Gastroesophageal sphincter (tissue), 4 donors: Measurements from ENCODE around the gene NBEA. TPM values are rescaled to one million over a fixed set of nuclear protein-coding genes. Genes with fewer than 3 reads are reported as not detected.

Experiments
- ATAC-seq: fragments of 150-250 bp; one replicate; pipeline ENCODE4 v1.9.1; 2016; ENCODE audit warnings: mild to moderate bottlenecking, moderate library complexity
- H3K27ac ChIP-seq, 4 donors: fragments of 200-600 bp; sonication (generic) in 3 of 4; 1 replicate in 3 of 4; 2 replicates in 1 of 4; pipeline ENCODE4 v1.5.1; 2016 to 2019
- H3K27me3 ChIP-seq: fragments of 200-600 bp; sonication (generic); one replicate; pipeline ENCODE4 v1.5.1; 2019
- H3K36me3 ChIP-seq, 2 donors: fragments of 200-600 bp; sonication (generic); one replicate each; pipeline ENCODE4 v1.5.1; 2019; ENCODE audit warnings: control low read depth in 1 of 2
- H3K4me1 ChIP-seq, 3 donors: fragments of 200-600 bp; sonication (generic); 1 replicate in 2 of 3; 2 replicates in 1 of 3; pipeline ENCODE4 v1.5.1; 2016 to 2019; ENCODE audit warnings: control low read depth in 2 of 3
- H3K4me3 ChIP-seq, 2 donors: fragments of 200-600 bp; sonication (generic); one replicate each; pipeline ENCODE4 v1.5.1; 2019; ENCODE audit warnings: mild to moderate bottlenecking in 1 of 2, moderate library complexity in 1 of 2
- H3K9me3 ChIP-seq, 3 donors: fragments of 200-600 bp; sonication (generic); one replicate each; pipeline ENCODE4 v1.5.1; 2017 to 2019; ENCODE audit warnings: control low read depth in 2 of 3
- CTCF ChIP-seq, 4 experiments: fragments of 200-600 bp in 2 of 4; fragments of 450-650 bp in 2 of 4; sonication (generic) in 1 of 4; IDR thresholded peaks; one replicate each; pipeline ENCODE4 v1.5.1; 2017 to 2019; ENCODE audit warnings: antibody characterized with exemption in 4 of 4, mild to moderate bottlenecking in 2 of 4, moderate library complexity in 2 of 4
- EP300 ChIP-seq: sonication (generic); formaldehyde crosslinking; IDR thresholded peaks from one replicate; pipeline ENCODE4 v1.6.1; 2017; ENCODE audit warnings: antibody characterized with exemption, mild to moderate bottlenecking
- POLR2A ChIP-seq, 2 donors: fragments of 450-650 bp; IDR thresholded peaks; one replicate each; pipeline ENCODE4 v1.6.1; 2017; ENCODE audit warnings: antibody characterized with exemption in 2 of 2, mild to moderate bottlenecking in 2 of 2, moderate library complexity in 1 of 2
- POLR2AphosphoS5 ChIP-seq: sonication (generic); formaldehyde crosslinking; IDR thresholded peaks from one replicate; pipeline ENCODE4 v1.6.1; 2017; ENCODE audit warnings: antibody characterized with exemption
- WGBS, 2 donors: methylation state at CpG; one replicate each; pipeline ENCODE4 v1.1.5; 2018; ENCODE audit warnings: low coverage in 1 of 2; 5-methylcytosine and 5-hydroxymethylcytosine counted together
- total RNA-seq, 4 donors: library from RNA; depleted of rRNA; stranded (reverse); fragments of >200 nt; gene quantifications; one replicate each; pipeline ENCODE4 v1.1.0, GENCODE V29; 2016

Gene NBEA
- total RNA-seq, 4 donors from 2014 or later, result 24.8 to 52.1 (median 35.4) TPM

DNA sequence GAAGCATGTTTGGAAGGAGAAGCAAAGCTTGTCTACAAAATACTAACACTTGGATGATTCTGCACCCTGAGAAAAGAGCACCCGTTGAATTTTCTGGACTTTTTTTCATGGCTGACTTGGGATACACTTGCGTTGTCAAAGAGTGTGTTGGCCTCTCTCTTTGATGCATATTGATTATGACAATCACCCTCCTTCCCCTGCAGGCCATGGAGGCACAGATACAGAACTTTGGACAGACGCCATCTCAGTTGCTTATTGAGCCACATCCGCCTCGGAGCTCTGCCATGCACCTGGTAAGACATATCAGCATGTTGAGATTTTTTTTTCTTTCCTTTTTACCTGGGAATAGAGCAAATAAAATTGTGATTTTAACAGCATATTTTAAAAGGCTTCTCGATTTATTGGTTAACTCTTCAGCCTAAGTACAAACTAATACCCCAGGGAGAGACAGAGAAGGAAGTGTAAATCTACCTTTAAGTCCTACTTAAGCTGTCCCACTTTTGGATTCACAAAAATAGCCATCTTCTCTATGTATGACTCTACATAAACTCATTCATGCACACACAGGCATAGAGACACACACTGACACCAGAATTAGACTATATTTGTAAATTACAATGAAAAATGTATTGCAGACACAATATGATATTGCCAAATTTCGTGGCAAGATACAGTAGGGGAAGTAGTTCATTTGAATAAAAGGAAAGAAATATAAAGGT, 704.1 kb downstream of the NBEA start:
- 91 to 95% methylated on average over 5 to 7 of the region's 7 CpGs for WGBS, 2 donors
- ATAC-seq, result no peak
- Histone ChIP-seq H3K4me3 (no peak overlapping the region), H3K27ac (no peak overlapping the region), H3K4me1 (peaks cover 0 to 15% (median 0%) of the 10 kb centered on the region in 3 donors), H3K27me3 (no peaks in the 10 kb centered on the region), H3K9me3 (no peaks in the 10 kb centered on the region), H3K36me3 (peaks cover 0 to 18% of the 10 kb centered on the region in 2 donors)
- TF ChIP-seq EP300 (no peak), POLR2AphosphoS5 (no peak), CTCF (IDR thresholded peaks at IDR 0.05) (no peak), POLR2A (IDR thresholded peaks at IDR 0.05) (no peak)

DNA sequence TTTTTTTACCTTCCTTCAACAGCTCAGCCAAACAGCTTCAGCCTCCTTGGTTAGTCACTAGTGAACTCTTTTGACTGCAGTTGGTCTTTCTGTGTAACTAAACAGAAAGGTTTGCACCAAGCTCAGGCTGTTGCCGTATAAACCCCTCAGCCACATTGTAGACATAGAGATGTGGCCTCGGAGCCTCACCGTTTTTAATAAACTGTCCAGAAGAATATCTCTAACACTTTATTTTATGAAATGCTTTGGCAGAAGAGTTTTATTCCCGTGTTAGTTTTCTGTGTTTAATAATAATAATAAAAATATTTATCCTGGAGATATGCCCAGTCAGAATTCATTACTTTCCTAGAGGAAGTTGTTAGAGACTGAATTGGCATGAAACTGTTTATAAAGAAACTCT, 706.1 kb downstream of the NBEA start:
- Histone ChIP-seq H3K27me3 (no peaks in the 10 kb centered on the region), H3K4me3 (no peak overlapping the region), H3K9me3 (no peaks in the 10 kb centered on the region), H3K4me1 (peaks cover 0 to 15% (median 0%) of the 10 kb centered on the region in 3 donors), H3K36me3 (peaks cover 0 to 23% of the 10 kb centered on the region in 2 donors), H3K27ac (no peak overlapping the region)
- no peak for TF ChIP-seq POLR2A (IDR thresholded peaks at IDR 0.05)
- no peak for TF ChIP-seq EP300
- TF ChIP-seq POLR2AphosphoS5, result no peak
- TF ChIP-seq CTCF (IDR thresholded peaks at IDR 0.05), result no peak
- no peak for ATAC-seq
- 11% methylated on average over 4 of the region's 4 CpGs for WGBS, 2 donors

DNA sequence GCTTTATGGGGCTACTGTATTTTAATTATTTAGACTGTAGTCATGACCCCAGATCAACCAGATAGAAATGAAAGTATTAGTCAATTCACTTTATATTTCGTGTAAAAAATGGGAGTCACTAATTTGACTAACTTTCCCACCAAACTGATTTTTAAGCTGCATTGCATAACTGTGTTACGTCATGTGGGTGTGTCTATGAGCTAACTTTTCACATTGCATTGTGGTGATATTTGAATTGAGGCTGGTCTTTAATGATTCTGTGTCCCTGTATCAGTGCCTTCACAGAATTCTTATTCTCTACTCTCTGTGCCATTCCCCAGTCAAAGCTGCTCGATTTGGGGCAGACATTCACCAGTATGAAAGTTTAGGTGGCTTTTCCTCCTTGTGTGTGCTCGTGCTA, 707.1 kb downstream of the NBEA start:
- Histone ChIP-seq H3K4me3 (no peak overlapping the region), H3K36me3 (peaks cover 0 to 23% of the 10 kb centered on the region in 2 donors), H3K9me3 (no peaks in the 10 kb centered on the region), H3K27me3 (no peaks in the 10 kb centered on the region), H3K27ac (no peak overlapping the region), H3K4me1 (peaks cover 0 to 15% (median 0%) of the 10 kb centered on the region in 3 donors)
- ATAC-seq, result no peak
- no peak for TF ChIP-seq POLR2AphosphoS5
- no peak for TF ChIP-seq CTCF (IDR thresholded peaks at IDR 0.05)
- TF ChIP-seq EP300, result no peak
- no peak for TF ChIP-seq POLR2A (IDR thresholded peaks at IDR 0.05)
- 68 to 83% methylated on average over 4 of the region's 4 CpGs for WGBS, 2 donors

DNA sequence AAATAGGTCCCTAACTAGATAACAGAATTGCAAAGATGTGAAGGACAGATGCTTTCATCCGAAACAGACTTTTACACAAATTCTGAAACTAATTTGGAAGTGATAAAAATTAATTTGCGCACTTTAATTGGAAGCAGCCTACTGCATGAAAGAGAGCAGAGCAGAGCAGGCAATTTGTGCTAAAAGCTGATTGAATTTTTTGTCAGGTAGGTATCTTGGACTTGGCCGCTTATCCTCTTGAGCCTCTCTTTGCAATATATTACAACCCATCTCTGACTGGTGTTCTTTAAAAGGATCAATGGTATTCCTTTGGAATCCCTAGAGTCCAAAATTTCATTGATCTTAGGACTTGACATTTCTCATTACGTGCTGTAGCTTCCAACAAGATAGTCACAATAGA, 717.7 kb downstream of the NBEA start:
- Histone ChIP-seq H3K27ac (no peak overlapping the region), H3K9me3 (no peaks in the 10 kb centered on the region), H3K4me1 (no peaks in the 10 kb centered on the region), H3K4me3 (no peak overlapping the region), H3K36me3 (peaks cover 0 to 20% of the 10 kb centered on the region in 2 donors), H3K27me3 (no peaks in the 10 kb centered on the region)
- ATAC-seq, result no peak
- 93 to 98% methylated on average over 4 of the region's 4 CpGs for WGBS, 2 donors
- TF ChIP-seq POLR2A (IDR thresholded peaks at IDR 0.05), result no peak
- TF ChIP-seq EP300, result no peak
- TF ChIP-seq POLR2AphosphoS5, result no peak

- no peaks in the 10 kb centered on the region for H3K27me3 ChIP-seq
- H3K4me1 ChIP-seq, result no peaks in the 10 kb centered on the region
- ATAC-seq, result no peak
- no peak for TF ChIP-seq POLR2AphosphoS5
- TF ChIP-seq CTCF (IDR thresholded peaks at IDR 0.05), result no peak
- TF ChIP-seq POLR2A (IDR thresholded peaks at IDR 0.05), result no peak
- TF ChIP-seq EP300, result no peak
- H3K36me3 ChIP-seq, result peaks cover 0 to 18% of the 10 kb centered on the region in 2 donors
- 96 to 99% methylated on average over 7 of the region's 7 CpGs for WGBS, 2 donors
- no peak overlapping the region for H3K4me3 ChIP-seq
- no peaks in the 10 kb centered on the region for H3K9me3 ChIP-seq
- H3K27ac ChIP-seq, result no peak overlapping the region
Measured at GRCh38 chr13:35664747-35665146, 722.7 kb downstream of the NBEA start.
